A673 (cell line): ENCODE measurements around the gene EPN2. TPM values are rescaled to one million over a fixed set of nuclear protein-coding genes. Genes with fewer than 3 reads are reported as not detected.

Experiments
- BruUV-seq: library from RNA; stranded (reverse); fragments of 400-500 nt; replicated peaks from 2 replicates; lab custom pipeline; 2021; lab: Mats Ljungman, UMichigan
- CTCF ChIA-PET: fragments of 300-600 bp; sonication (Branson Sonifier 250); formaldehyde crosslinking; loops from one replicate; lab custom pipeline; 2022; ENCODE audit warnings: antibody characterized with exemption; lab: Charles Lee
- POLR2A ChIA-PET: fragments of 300-600 bp; sonication (Branson Sonifier 250); formaldehyde crosslinking; loops from one replicate; lab custom pipeline; 2022; ENCODE audit warnings: antibody characterized with exemption; ENCODE audit not compliant: low non-redundant PET; lab: Charles Lee
- DNase-seq: peaks from one replicate; pipeline ENCODE4 v3.0.0-alpha.2; 2015; ENCODE audit warnings: low spot score
- H3K27ac ChIP-seq: fragments of 200-600 bp; sonication (generic); 2 replicates; pipeline ENCODE4 v1.5.1; 2016; ENCODE audit warnings: mixed run types, low read depth, mild to moderate bottlenecking, mixed read lengths, antibody characterized with exemption, low read length; ENCODE audit not compliant: poor library complexity, severe bottlenecking
- H3K27me3 ChIP-seq: fragments of 200-600 bp; sonication (generic); replicated peaks from 2 replicates; pipeline ENCODE4 v1.6.1; 2017; ENCODE audit warnings: mixed run types, low read depth, mild to moderate bottlenecking, mixed read lengths, antibody characterized with exemption, low read length; ENCODE audit not compliant: insufficient read depth, poor library complexity
- H3K36me3 ChIP-seq: fragments of 200-600 bp; sonication (generic); 2 replicates; pipeline ENCODE4 v1.6.1; 2016; ENCODE audit warnings: mixed run types, mild to moderate bottlenecking, mixed read lengths, antibody characterized with exemption, low read length; ENCODE audit not compliant: insufficient read depth, poor library complexity, severe bottlenecking
- H3K4me1 ChIP-seq: fragments of 200-600 bp; sonication (generic); 2 replicates; pipeline ENCODE4 v1.6.1; 2017; ENCODE audit warnings: mixed run types, mild to moderate bottlenecking, mixed read lengths, antibody characterized with exemption, low read length; ENCODE audit not compliant: insufficient read depth, poor library complexity, severe bottlenecking
- H3K4me3 ChIP-seq: fragments of 200-600 bp; sonication (generic); 2 replicates; pipeline ENCODE4 v1.5.1; 2016; ENCODE audit warnings: low read depth, mixed run types, mild to moderate bottlenecking, mixed read lengths, low read length; ENCODE audit not compliant: poor library complexity, severe bottlenecking
- H3K9me3 ChIP-seq: fragments of 200-600 bp; sonication (generic); 2 replicates; pipeline ENCODE4 v1.6.1; 2016; ENCODE audit warnings: mixed run types, low read depth, mild to moderate bottlenecking, mixed read lengths, antibody characterized with exemption, low read length; ENCODE audit not compliant: poor library complexity, severe bottlenecking
- CTCF ChIP-seq: fragments of 300-800, 200-600 bp; sonication (generic); conservative IDR thresholded peaks from 2 replicates; pipeline ENCODE4 v1.5.1; 2017; ENCODE audit warnings: low read depth, mild to moderate bottlenecking, antibody characterized with exemption, low read length, moderate library complexity, mixed read lengths
- EZH2 ChIP-seq: fragments of 200-600 bp; sonication (generic); IDR thresholded peaks from 2 replicates; pipeline ENCODE4 v1.6.1; 2017; ENCODE audit warnings: borderline replicate concordance, low read depth, mild to moderate bottlenecking, mixed read lengths, antibody characterized with exemption, low read length; ENCODE audit not compliant: poor library complexity, severe bottlenecking
- intact Hi-C: fragments of 100-400 bp; cut with micrococcal nuclease; formaldehyde crosslinking; loops from one replicate; pipeline ENCODE4 v1.10.0; 2022; ENCODE audit not compliant: unreplicated experiment
- total RNA-seq: library from RNA; stranded (reverse); gene quantifications from 2 replicates; pipeline ENCODE4 v1.2.3, GENCODE V29; 2021

EPN2 gene
- total RNA-seq, 1 experiment from 2014 or later = 52.0 TPM

GRCh38 chr17:19271780-19272357 is 34.7 kb downstream of the EPN2 start:
- ChIA-PET CTCF (no interaction called here), POLR2A (no interaction called here)
- TF ChIP-seq CTCF (no peak), EZH2 (no peak)
- no peak for DNase-seq
- no peaks in the 10 kb centered on the region for H3K36me3 ChIP-seq
- H3K4me1 ChIP-seq = no peaks in the 10 kb centered on the region
- no peaks in the 10 kb centered on the region for H3K9me3 ChIP-seq
- H3K27me3 ChIP-seq = no peaks in the 10 kb centered on the region
- no peak overlapping the region for H3K4me3 ChIP-seq
- no peak overlapping the region for H3K27ac ChIP-seq
- no TSS peak for BruUV-seq
- intact Hi-C loops = no loop called here

- intact Hi-C loops = no loop called here
- H3K4me1 ChIP-seq = no peaks in the 10 kb centered on the region
- POLR2A ChIA-PET = no interaction called here
- H3K4me3 ChIP-seq = no peak overlapping the region
- BruUV-seq = no TSS peak
- TF ChIP-seq EZH2 (no peak), CTCF (no peak)
- H3K27ac ChIP-seq = no peak overlapping the region
- no peaks in the 10 kb centered on the region for H3K9me3 ChIP-seq
- no peak for DNase-seq
- CTCF ChIA-PET = no interaction called here
- no peaks in the 10 kb centered on the region for H3K27me3 ChIP-seq
- no peaks in the 10 kb centered on the region for H3K36me3 ChIP-seq
These were observed 36.6 kb downstream of the EPN2 start for GRCh38 chr17:19273731-19274130.

GRCh38 chr17:19274893-19275292 is 37.7 kb downstream of the EPN2 start:
- Histone ChIP-seq H3K9me3 (no peaks in the 10 kb centered on the region), H3K4me1 (no peaks in the 10 kb centered on the region), H3K27me3 (no peaks in the 10 kb centered on the region), H3K36me3 (no peaks in the 10 kb centered on the region), H3K4me3 (no peak overlapping the region), H3K27ac (no peak overlapping the region)
- intact Hi-C loops = no loop called here
- ChIA-PET POLR2A (no interaction called here), CTCF (no interaction called here)
- TF ChIP-seq CTCF = no peak
- TF ChIP-seq EZH2 = no peak
- DNase-seq = no peak
- BruUV-seq = no TSS peak
